HEK293 (cell line): ENCODE data around the gene TCP11.

Experiments used
- CTCF ChIA-PET: fragments of 350-600 bp; formaldehyde crosslinking; extraction: SDS; loops from one replicate; lab custom pipeline; 2021; ENCODE audit warnings: antibody characterized with exemption; lab: Yijun Ruan, JAX
- POLR2A ChIA-PET: fragments of 300-600 bp; formaldehyde crosslinking; extraction: SDS; loops from one replicate; lab custom pipeline; 2020; ENCODE audit warnings: antibody characterized with exemption, inconsistent platforms; lab: Yijun Ruan, JAX
- H3K27ac ChIP-seq: fragments of 200-500 bp; sonication (Bioruptor generic); 2 replicates; pipeline ENCODE4 v1.5.1; 2014; ENCODE audit warnings: low read depth, low read length, control low read depth, inconsistent platforms; ENCODE audit errors: extremely low read depth
- H3K36me3 ChIP-seq, 2 experiments: fragments of 200-500 bp in 1 of 2; sonication (Bioruptor generic) in 1 of 2; 1 replicate in 1 of 2; 2 replicates in 1 of 2; pipeline ENCODE4 v1.5.1; 2014 to 2017; ENCODE audit warnings: inconsistent platforms in 2 of 2, low read length in 2 of 2; ENCODE audit not compliant: control insufficient read depth in 2 of 2, insufficient read depth in 1 of 2
- H3K4me1 ChIP-seq: fragments of 200-500 bp; sonication (Bioruptor generic); 2 replicates; pipeline ENCODE4 v1.5.1; 2014; ENCODE audit warnings: mild to moderate bottlenecking, low read length, inconsistent platforms; ENCODE audit not compliant: control insufficient read depth, insufficient read depth
- H3K4me3 ChIP-seq: 2 replicates; pipeline ENCODE4 v1.5.1; 2011; ENCODE audit warnings: low read depth, mild to moderate bottlenecking, control low read depth, low read length, moderate library complexity
- H3K9me3 ChIP-seq: fragments of 200-500 bp; sonication (Bioruptor generic); 2 replicates; pipeline ENCODE4 v1.5.1; 2014; ENCODE audit warnings: low read depth, low read length, inconsistent platforms; ENCODE audit not compliant: control insufficient read depth, insufficient read depth
- INSM2 ChIP-seq: fragments of 450-650 bp; formaldehyde crosslinking; IDR thresholded peaks from 2 replicates; pipeline ENCODE4 v1.5.1; 2016; ENCODE audit warnings: missing biosample characterization, missing genetic modification characterization
- PRDM10 ChIP-seq: fragments of 450-650 bp; formaldehyde crosslinking; IDR thresholded peaks from 2 replicates; pipeline ENCODE4 v1.5.1; 2016; ENCODE audit warnings: missing biosample characterization, missing genetic modification characterization
- SCRT1 ChIP-seq: fragments of 450-650 bp; formaldehyde crosslinking; IDR thresholded peaks from 2 replicates; pipeline ENCODE4 v1.5.1; 2016; ENCODE audit warnings: missing biosample characterization, missing genetic modification characterization, borderline replicate concordance
- ZBTB26 ChIP-seq: fragments of 450-650 bp; formaldehyde crosslinking; optimal IDR thresholded peaks from 2 replicates; pipeline ENCODE3; 2016; ENCODE audit warnings: missing biosample characterization, mild to moderate bottlenecking, missing genetic modification characterization
- ZBTB44 ChIP-seq: fragments of 450-650 bp; IDR thresholded peaks from 2 replicates; pipeline ENCODE4 v1.5.1; 2018; ENCODE audit warnings: missing biosample characterization, mild to moderate bottlenecking, missing genetic modification characterization
- ZBTB48 ChIP-seq: fragments of 450-650 bp; formaldehyde crosslinking; IDR thresholded peaks from 2 replicates; pipeline ENCODE4 v1.5.1; 2016; ENCODE audit warnings: missing biosample characterization, missing genetic modification characterization
- ZNF184 ChIP-seq: fragments of 450-650 bp; IDR thresholded peaks from 2 replicates; pipeline ENCODE4 v1.5.1; 2018; ENCODE audit warnings: missing biosample characterization, mild to moderate bottlenecking, missing genetic modification characterization
- ZNF19 ChIP-seq: fragments of 450-650 bp; formaldehyde crosslinking; IDR thresholded peaks from 2 replicates; pipeline ENCODE4; 2016; ENCODE audit warnings: missing biosample characterization, missing genetic modification characterization, low read depth
- ZNF221 ChIP-seq: fragments of 450-650 bp; formaldehyde crosslinking; IDR thresholded peaks from 2 replicates; pipeline ENCODE4 v1.5.1; 2017; ENCODE audit warnings: missing biosample characterization, missing genetic modification characterization, borderline replicate concordance
- ZNF266 ChIP-seq: fragments of 450-650 bp; formaldehyde crosslinking; IDR thresholded peaks from 2 replicates; pipeline ENCODE4 v1.5.1; 2016; ENCODE audit warnings: missing biosample characterization, missing genetic modification characterization, low read depth
- ZNF354C ChIP-seq: fragments of 450-650 bp; formaldehyde crosslinking; IDR thresholded peaks from 2 replicates; pipeline ENCODE4 v1.5.1; 2016; ENCODE audit warnings: missing biosample characterization, missing genetic modification characterization, low read depth, borderline replicate concordance
- ZNF623 ChIP-seq: fragments of 450-650 bp; formaldehyde crosslinking; IDR thresholded peaks from 2 replicates; pipeline ENCODE4 v1.5.1; 2016; ENCODE audit warnings: missing biosample characterization, missing genetic modification characterization
- ZNF692 ChIP-seq: fragments of 450-650 bp; formaldehyde crosslinking; IDR thresholded peaks from 2 replicates; pipeline ENCODE4 v1.5.1; 2016; ENCODE audit warnings: missing biosample characterization, missing genetic modification characterization
- ZNF837 ChIP-seq: fragments of 450-650 bp; formaldehyde crosslinking; IDR thresholded peaks from 2 replicates; pipeline ENCODE4 v1.5.1; 2016; ENCODE audit warnings: missing biosample characterization, missing genetic modification characterization

The TCP11 gene

GRCh38 chr6:35093118-35093445 lies 48.1 kb downstream of the TCP11 start (continued):
- no peak for TF ChIP-seq ZNF837 (tag by site-specific recombination)
- TF ChIP-seq ZBTB44 = no peak
- TF ChIP-seq ZNF692 = no peak
- no peak for TF ChIP-seq ZNF221
- no peak for TF ChIP-seq ZBTB48 (tag by site-specific recombination)
- no peak for TF ChIP-seq ZNF266 (tag by site-specific recombination)
- TF ChIP-seq ZNF354C (tag by site-specific recombination) = no peak
- TF ChIP-seq ZBTB26 = no peak
- TF ChIP-seq SCRT1 (tag by site-specific recombination) = no peak
- no peak for TF ChIP-seq ZNF184 (tag by site-specific recombination)
- no peak for TF ChIP-seq ZNF623 (tag by site-specific recombination)
- TF ChIP-seq ZNF19 (tag by site-specific recombination) = no peak

- ChIA-PET POLR2A (interaction anchor here (0.6 kb wide), 1 partner anchor 34 kb away, joined by 10 read pairs; no protein-coding TSS in a partner anchor), CTCF (interaction anchor here (0.5 to 1.9 kb wide), 5 partner anchors 11 to 113 kb away, joined by 3 to 12 read pairs (median 4); no protein-coding TSS in a partner anchor)
- H3K4me3 ChIP-seq = no peak overlapping the region
- TF ChIP-seq PRDM10 (tag by site-specific recombination) (peak; percentile 96), INSM2 (tag by site-specific recombination) (no peak)
- TF ChIP-seq, all 188 proteins: peak for 1
- Histone ChIP-seq H3K36me3 (peaks cover 0 to 15% of the 10 kb centered on the region in 2 experiments; a peak in 1 of 3 replicates), H3K27ac (no peak overlapping the region), H3K4me1 (peaks cover 18% of the 10 kb centered on the region), H3K9me3 (no peaks in the 10 kb centered on the region)
Measured at GRCh38 chr6:35092362-35093117, 48.6 kb downstream of the TCP11 start.
